NCI-H1436 treated with DMSO at 0.1 percent for 48 hours (cell line): ENCODE data around the gene CFAP221.

Experiments
- DNase-seq: peaks from one replicate; lab custom pipeline; 2025; lab: John Stamatoyannopoulos, UW

The CFAP221 gene

GRCh38 chr2:119645173-119645855 is 101.1 kb downstream of the CFAP221 start:
- no peak for DNase-seq

- DNase-seq, result no peak
Observed at GRCh38 chr2:119646149-119646548, 101.9 kb downstream of the CFAP221 start.

DNA sequence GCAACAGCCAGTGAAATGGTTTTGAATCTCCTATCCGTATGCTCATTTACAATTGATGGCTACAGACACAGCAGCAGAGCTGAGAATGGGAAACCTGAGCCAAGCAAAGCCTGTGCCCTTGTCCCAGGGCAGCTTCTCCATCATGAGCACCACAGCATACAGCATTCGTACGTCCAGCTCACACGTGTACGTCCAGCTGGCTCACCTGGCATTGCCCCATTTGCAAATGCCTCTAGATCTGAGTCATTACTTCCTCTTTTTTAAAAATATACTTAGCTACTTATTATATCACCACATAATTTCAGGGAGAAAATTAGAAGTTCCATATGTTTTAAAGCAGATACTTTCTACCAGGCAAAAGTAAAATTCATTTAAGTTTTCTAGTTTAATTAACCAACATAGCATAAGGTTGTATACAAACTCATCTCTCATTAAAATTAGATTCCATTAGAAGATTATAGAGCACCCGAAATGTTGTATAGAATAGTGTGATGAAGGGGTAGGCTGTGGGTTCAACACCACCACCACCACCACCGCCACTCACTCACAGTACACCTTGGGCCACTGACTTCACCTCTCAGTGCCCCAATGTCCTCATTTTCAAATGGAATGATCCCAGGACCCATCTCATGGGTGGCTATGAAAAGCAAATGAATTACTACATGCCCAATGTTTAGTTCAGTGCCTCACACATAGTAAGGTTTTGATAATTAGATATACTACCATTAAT is 103.4 kb downstream of the CFAP221 start:
- DNase-seq, result no peak

GRCh38 chr2:119649364-119649917 is 105.2 kb downstream of the CFAP221 start:
- no peak for DNase-seq

DNA sequence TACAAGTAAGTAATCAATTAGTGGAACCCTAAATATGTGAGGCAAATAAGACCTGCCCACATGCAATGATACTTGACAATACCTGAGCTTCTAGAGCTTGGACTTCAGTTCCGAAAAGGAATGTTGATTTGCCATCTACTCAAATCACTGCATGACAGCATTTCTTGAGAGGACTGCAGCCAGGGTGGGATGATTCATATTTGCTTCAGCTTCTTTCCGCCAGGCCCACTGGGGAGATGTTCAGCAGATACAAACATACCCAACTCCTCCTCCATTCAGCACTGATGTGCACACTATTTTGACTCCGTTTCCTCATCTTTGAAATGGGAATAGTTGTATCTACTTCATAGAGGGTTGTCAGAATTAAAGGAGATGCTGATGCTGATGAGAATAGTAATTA is 106.0 kb downstream of the CFAP221 start:
- DNase-seq, result no peak

GRCh38 chr2:119650846-119651370 is 106.7 kb downstream of the CFAP221 start:
- no peak for DNase-seq

- DNase-seq, result no peak
Observed at GRCh38 chr2:119657466-119658145, 113.4 kb downstream of the CFAP221 start.

- DNase-seq, result no peak
Observed at GRCh38 chr2:119659601-119660342, 115.5 kb downstream of the CFAP221 start.

- DNase-seq, result no peak
Observed at GRCh38 chr2:119660343-119660658, 116.1 kb downstream of the CFAP221 start.

- DNase-seq, result no peak
Observed at GRCh38 chr2:119662297-119662696, 118.0 kb downstream of the CFAP221 start.

DNA sequence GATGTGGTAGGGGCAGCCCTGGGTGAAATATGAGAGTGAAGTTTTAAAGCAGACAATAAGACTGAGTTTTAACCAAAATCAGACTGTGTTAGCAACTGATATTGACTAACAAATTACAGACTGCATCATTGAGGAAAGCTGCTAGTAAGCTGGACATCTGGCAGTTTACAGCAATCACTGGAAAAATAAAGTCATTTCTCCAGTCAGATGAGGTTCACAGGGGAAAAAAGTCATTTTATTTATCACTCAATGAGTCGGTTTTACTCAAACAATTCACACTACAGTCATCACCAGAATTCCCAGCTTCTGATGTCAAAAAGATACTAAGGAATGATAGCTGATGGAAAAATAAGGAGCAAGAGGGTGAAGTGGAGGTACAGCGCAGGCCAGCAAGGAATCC is 124.3 kb downstream of the CFAP221 start:
- no peak for DNase-seq

GRCh38 chr2:119671016-119671415 is 126.8 kb downstream of the CFAP221 start:
- no peak for DNase-seq

GRCh38 chr2:119671752-119672151 is 127.5 kb downstream of the CFAP221 start:
- DNase-seq, result no peak

- DNase-seq, result no peak
Observed at GRCh38 chr2:119672161-119672862, 128.1 kb downstream of the CFAP221 start.

DNA sequence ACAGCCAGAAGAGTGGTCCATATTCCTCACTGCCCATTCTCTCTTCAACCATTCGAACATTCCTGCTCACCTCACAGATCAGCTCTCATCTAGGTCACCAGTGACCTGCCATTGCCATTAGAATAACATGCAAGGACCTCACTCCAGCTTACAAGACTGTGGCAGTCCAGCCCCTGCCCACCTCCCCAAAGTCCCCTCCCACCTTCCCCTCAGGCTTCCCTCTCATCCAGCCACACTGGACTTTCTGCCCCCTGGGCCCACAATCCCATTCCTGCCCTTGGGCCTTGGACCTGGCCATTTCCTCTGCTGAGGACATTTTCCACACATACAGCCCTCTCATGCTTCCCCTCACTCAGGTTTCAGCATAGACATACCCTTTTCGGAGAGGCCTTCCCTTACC is 129.5 kb downstream of the CFAP221 start:
- no peak for DNase-seq

DNA sequence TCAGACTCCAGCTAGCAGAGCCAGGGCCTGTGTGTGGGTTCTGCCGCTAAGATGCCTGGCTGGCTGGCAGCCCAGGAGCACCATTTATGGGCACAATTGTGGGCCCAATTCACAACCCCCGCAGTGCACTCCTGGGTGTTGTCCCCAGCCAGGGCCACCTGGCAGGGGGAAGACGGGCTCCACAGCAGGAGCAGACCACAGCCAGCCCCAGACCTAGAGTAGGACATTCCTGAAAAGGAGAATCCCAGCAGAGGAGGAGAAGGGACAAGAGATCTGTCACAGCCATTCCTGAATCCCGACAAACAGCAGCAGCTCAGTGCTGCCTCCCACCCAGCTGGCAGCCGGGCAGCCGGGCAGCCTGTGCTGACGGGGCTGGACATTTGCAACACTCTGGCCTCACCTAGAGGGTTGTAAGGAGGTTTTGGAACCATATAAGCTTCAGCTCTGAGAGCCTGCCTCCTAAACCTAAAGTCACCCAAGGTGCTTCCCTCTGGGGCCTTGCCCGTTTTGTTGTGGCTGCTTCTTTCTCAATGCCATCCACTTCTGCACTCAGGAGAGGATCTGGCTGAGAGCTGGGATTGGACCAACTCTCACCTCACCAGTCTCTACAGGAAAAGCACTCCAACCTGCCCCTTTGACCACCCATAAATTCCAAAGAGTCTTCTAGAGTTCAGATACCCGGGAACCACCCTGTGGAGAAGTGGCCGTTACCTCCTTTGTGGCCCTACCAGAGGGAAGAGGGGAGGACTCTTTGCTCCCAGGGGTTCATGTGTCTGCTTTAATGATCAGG is 130.7 kb downstream of the CFAP221 start:
- no peak for DNase-seq

DNA sequence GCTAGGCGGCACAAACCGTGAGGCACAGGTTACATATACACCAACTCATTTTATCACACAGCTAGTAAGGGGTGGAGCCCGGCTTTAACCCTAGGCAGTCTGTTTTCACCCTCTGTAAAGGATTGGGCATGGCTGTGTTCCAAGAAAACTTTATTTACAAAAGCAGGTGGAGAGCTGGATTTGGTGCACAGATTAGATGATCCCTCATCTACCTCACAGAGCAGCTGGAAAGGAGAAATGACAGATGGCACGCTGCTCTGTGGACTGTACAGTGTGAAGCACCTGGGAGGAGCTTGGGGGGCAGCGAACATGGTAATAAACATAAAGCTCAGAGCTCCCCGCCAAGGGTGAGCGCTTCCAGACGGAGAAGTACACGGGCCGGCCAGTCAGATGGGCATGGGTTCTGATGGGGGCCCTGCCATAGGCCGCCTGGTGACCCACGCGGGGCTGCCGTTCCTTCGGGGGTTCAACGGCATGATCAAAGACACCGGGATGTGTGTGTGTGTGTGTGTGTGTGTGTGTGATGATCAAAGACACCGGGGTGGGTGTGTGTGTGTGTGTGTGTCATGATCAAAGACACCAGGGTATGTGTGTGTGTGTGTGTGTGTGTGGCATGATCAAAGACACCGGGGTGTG is 133.9 kb downstream of the CFAP221 start:
- peak; percentile 11 for DNase-seq

DNA sequence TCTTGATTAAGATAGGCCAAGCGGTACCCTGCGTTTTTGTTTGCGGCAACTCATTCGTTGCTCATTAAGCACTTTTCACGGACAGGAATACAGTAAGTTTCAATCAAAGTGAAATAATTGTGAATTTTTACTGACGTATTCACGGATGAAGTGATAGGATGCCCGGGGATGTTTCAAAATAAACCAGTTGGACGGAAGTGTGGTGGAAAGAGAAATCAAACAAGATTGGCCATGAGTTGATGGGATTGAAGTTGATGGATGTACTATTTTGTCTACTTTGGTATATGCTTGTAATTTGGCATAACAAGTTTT is 135.2 kb downstream of the CFAP221 start:
- DNase-seq, result no peak

- no peak for DNase-seq
Observed at GRCh38 chr2:119679846-119680245, 135.6 kb downstream of the CFAP221 start.
